ENCODE measurements around the gene PCP4L1.
"Not testable (repeated sequence)": the region's sequence is repeated elsewhere in the genome, so short reads cannot be mapped to it uniquely, and the experiment has no call there.

PCP4L1 gene

DNA sequence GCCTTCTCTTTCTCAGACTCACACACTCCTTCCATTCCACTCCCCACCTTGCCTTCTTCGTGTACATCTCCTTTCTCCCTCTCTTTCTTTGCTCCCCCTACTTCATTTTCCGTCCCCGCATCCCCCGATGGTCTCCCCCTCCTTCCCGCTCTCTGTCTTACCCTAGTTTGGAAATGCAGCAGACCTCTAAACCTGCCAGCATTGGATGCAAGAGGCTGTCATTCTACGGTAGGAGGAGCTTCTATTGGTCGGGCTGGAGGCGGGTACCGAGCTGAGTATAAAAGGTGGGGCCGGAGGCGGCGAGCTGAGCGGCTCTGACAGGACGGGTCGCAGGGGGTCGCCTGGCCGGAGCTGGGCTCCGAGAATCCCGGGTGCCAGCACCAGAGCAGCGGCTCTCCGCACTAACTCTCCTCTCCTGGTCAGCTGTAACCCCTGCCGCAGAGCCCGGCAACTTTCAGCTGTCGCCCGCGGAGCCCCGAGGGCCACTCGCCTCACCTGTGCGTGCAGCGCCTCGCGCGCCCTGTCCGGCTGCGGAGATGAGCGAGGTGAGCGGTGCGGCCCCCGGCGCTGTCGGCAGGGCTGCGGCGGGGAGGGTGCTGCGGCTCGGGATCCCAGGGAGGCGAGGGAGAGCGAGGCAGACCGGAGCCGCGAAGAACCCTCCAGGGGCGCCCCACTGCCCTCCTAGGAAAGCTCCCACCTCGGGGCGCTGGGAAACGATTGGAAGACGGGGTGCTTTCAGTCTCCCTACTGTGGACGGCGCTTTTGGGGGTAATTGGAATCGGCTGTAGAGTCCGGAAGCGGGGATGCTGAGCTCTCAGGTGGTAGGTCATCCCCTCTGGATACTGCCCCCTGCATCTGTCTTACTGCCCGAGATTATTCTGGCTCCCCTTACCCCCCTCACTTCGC, at the start of gene PCP4L1:
PCP4L1 (plus strand) TSS at position 307 of the 906 bp plus-strand sequence; CDS start at position 537, 230 bp downstream.
- DNase-seq = peak; percentile 72

GRCh38 chr1:161209790-161210409, 48.6 kb upstream of the PCP4L1 start:
- DNase-seq = peak; percentile 79

DNA sequence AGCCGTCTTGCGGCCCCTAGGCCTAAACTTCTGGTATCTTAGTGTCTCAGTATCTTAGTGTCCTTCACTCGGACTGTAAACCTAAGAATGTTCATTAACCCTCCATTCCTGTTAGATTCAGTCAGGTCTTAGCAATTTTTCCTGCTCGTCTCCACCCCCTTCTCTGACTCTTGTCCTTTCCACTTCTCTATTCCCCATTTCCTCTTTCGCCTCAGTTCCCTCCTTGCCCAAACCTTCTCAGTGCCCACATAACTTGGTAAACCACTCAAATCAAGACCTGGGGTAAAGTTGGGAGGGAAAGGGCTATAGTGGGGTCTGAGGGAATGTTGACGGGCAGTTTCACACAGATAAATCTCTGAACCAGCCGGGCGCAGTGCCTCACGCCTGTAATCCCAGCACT, 44.2 kb upstream of the PCP4L1 start:
- DNase-seq = no peak

DNA sequence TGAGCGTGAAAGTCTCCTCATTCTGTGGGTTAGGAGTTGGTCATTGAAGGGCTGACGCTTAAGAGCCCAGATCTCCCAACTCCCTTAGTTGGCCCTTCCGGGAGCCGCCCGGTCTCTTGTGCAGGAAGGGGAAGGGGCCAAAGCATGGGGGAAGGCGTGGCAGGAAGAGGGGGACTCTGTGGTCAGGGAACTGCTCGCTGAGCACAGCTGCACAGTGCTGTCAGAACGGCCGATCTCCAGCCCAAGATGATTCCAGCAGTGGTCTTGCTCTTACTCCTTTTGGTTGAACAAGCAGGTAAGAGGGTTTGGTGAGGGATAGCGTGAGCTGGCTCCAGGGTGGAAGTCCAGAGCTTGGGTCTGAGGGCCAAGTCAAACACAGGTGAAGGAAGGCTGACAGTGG, 43.5 kb upstream of the PCP4L1 start, which contains the start of gene FCER1G:
FCER1G (plus strand) TSS at position 220 of the 400 bp plus-strand sequence; CDS start at position 247, 27 bp downstream.
- DNase-seq = no peak

- no peak for DNase-seq
These were observed 41.4 kb upstream of the PCP4L1 start for GRCh38 chr1:161216945-161217712.

GRCh38 chr1:161217831-161218230, 40.7 kb upstream of the PCP4L1 start:
- no peak for DNase-seq

DNA sequence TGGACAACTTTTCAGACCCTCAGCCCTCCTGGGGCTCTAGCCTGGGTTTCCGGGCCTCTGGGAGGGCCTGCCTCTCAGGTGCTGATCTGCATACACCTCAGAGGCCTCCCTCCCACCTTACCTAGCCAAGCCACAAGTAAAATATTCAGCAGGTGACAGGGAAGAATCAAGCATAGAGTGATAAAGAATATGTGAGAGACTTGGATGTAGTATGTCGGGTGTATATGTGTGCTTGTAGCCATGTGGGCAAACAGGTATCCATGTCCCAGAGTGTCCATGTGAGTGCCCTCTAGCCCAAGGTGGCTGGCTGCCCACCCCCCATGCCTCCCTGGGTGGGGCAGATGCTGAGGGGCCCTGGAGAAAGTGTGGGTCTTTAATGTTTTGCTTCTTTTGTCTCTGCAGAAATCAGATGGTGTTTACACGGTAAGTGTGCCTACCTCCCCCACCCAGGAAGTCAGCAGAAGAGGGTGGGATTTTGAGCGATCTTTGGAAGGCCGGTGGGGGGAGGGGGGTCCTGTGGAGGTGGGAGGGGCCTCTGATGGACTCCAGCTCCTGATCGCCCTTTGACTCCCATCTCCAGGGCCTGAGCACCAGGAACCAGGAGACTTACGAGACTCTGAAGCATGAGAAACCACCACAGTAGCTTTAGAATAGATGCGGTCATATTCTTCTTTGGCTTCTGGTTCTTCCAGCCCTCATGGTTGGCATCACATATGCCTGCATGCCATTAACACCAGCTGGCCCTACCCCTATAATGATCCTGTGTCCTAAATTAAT, 40.1 kb upstream of the PCP4L1 start:
- no peak for DNase-seq

- DNase-seq = no peak
These were observed 39.3 kb upstream of the PCP4L1 start for GRCh38 chr1:161219078-161219892.

DNA sequence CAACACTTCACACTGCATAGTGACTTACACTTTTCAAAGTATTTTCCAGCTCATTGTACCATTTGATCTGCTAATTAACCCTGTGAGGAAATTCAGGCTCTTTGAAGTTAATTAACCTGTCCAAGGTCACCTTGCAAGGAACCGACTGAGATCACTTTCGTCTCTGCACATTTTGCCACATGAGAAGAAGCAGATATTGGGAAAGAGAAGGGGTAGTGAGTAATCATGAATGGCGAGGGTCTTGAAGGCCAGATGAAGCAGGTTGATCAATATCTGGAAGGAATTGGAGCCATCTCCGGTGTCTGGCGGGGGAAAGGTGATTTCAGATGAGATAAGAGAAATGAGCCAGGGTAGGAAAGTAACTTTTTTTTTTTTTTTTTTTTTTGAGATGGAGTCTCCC, 38.5 kb upstream of the PCP4L1 start:
- DNase-seq = no peak

DNA sequence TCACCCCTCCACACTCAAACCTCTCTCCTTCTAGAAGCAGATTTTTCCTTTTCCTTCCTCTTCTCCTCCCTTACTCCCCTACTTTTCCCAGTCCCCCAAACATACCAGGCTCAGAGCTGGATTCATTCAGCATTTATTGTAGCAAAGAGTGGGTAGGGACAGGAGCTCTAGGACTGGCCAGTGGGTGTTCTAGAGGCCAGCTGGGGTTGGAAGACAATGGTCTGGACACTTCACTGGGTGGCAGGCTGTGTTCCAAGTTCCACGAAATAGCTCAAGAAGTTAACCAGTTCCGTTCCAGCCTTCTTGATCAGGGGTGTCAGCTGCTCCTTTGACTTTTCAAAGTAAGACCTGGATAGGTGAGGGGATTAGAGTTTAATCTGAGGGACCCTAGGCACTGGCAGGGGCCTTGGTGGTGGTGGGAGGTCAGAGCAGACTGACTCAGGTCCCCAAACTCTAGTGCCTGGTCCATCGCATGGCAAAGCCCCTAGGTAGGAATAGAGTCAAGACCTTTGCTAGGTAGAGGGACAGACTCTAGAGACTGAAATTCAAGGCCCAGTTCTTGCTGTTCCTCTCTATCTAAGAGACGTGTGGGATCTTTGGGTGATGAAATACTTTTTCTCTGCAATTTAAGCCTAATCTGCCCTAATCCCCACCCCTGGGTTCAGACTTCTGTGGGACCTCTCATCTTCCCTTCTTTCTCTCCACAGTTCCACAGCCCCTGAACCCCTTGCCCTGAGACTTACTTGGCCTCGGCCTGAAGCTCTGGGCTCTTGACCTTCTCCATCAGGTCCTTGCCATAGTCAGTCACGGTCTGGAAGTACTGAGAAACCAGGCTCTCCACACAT, 36.1 kb upstream of the PCP4L1 start:
- DNase-seq = no peak

GRCh38 chr1:161223805-161224694, 34.5 kb upstream of the PCP4L1 start:
- DNase-seq = no peak

- DNase-seq = not testable (repeated sequence)
These were observed 33.9 kb upstream of the PCP4L1 start for GRCh38 chr1:161224695-161225087.

GRCh38 chr1:161225178-161225533, 33.4 kb upstream of the PCP4L1 start:
- DNase-seq = no peak

DNA sequence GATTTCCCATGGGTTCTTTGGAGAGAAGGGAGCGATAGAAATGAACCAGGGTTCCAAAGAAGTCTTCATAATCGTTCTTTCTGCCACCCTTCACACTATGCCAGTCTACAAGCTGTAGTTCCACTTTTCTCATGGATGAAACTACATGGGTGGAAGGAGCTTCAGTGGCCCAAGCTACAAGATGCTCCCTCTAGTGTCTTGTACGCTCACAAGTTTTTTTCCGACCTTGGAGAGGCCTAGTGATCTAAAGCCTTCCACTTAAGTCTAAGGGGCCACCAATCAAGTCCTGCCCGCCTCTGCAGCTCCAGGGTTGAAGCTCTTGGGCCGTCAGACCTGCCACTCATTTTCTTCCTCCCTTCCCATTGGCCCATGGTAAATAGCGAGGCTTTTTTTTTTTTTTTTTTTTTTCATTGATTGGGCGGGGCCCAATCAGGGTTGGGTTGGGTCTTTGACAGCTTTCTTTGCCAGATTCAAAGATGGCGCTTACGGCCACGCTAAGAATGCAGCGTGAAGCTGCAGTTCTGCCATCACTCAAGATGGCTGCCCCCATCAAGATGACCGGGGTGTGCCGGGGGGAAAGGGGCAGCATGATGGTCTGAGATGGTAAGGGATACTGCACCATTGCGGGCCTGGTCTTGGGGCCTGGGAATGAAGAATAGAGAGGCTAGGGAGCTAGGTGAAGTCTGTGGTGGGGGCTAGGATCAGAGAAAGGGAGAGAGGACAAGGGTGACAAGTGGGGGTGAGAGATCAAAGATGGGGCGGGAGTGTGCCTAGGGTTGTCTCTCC, 32.8 kb upstream of the PCP4L1 start, which contains the start of gene TOMM40L:
TOMM40L (plus strand) TSS at position 527 of the 786 bp plus-strand sequence. CDS start 430 bp downstream, outside the sequence.
- DNase-seq = peak; percentile 98

GRCh38 chr1:161226320-161226711, 32.2 kb upstream of the PCP4L1 start:
- peak; percentile 37 for DNase-seq

DNA sequence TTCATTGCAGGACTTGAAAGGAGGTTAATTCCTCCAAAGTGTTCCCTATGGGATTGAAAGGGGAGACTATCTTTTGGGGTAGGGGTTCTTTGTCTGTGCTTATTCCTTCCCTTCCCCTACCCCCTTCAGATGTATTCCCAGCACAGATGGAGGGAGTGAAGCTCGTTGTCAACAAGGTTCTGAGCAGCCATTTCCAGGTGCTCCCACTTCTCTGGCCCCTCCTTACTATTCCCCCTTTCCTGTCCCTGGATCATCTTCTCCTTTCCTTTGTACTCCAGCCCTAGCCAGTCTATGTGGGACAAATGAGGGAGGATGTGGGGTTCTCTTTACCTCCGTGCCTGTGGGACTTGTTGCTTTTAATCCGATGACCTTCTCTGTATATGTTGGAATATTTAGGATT, 31.8 kb upstream of the PCP4L1 start:
- no peak for DNase-seq

DNA sequence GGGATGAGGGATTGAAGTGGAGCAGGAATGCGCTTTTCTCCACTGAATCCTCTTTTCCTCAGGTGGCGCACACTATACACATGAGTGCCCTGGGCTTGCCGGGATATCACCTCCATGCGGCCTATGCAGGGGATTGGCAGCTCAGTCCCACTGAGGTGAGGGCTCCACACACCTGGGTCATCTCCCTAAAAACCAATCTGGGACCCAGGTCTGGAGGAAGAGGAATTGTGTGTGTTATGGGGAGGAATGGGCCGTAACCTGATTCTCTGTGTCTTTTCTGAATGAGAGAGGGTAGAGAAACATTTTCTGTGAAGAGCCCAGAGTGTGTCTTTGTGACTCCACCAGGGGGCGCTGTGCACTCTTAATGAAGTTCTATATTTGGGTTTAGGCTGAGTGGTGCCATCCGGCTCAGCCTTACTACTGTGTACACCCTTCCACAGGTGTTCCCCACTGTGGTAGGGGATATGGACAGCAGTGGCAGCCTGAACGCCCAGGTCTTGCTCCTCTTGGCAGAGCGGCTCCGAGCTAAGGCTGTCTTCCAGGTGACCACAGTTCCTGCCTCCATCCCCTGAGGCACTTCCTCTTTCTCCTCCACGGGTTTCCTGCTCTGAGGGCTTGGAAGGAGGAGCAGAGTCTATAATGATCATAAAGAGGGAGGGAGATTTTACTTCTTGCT, 31.2 kb upstream of the PCP4L1 start:
- peak; percentile 79 for DNase-seq

DNA sequence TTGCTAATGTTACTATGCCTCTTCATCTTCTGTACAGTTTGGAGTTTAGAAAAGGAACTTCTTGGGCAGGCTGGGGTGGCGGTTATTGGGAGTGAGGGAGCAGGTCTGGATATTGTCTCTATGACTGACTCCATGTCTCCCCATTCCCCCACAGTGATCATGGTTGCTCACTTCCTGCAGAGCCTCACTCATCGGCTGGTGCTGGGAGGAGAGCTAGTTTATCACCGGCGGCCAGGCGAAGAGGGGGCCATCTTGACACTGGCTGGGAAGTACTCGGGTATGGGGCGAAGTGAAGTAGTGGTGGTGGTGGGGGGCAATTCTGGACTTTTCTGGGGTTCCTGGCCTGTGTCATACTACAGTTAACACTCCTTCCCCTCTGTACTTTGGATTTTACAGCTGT, 30.5 kb upstream of the PCP4L1 start:
- DNase-seq = no peak
